Pancreas (tissue), 10 donors: ENCODE measurements around the gene NSUN7. TPM values are rescaled to one million over a fixed set of nuclear protein-coding genes. Genes with fewer than 3 reads are reported as not detected.

ENCODE experiments used
- ATAC-seq, 4 donors: fragments of 200-7000 bp; cut with Tn5 transposase; one replicate each; pipeline versions ENCODE4 v1.8.0 to v1.9.1; 2020; ENCODE audit warnings: mild to moderate bottlenecking in 4 of 4, moderate library complexity in 4 of 4
- DNase-seq, 6 donors: peaks; one replicate each; pipeline ENCODE4 v3.0.0-alpha.2; 2020
- FAIRE-seq: peaks from 2 replicates; lab custom pipeline; 2012; peaks lifted over from hg19 to GRCh38; lab: Jason Lieb, UNC
- H3K27ac ChIP-seq, 4 donors: fragments of 200-600 bp; sonication (generic); 1 replicate in 3 of 4; 2 replicates in 1 of 4; pipeline versions ENCODE4 v1.5.0 to v1.8.0; 2020
- H3K27me3 ChIP-seq, 4 donors: fragments of 200-600 bp; one replicate each; pipeline ENCODE4 v1.8.0; 2021
- H3K36me3 ChIP-seq, 3 donors: fragments of 200-600 bp; sonication (generic) in 1 of 3; one replicate each; pipeline versions ENCODE4 v1.5.0 to v1.8.0; 2020 to 2021
- H3K4me1 ChIP-seq, 3 donors: fragments of 200-600 bp; one replicate each; pipeline ENCODE4 v1.8.0; 2021
- H3K4me3 ChIP-seq, 4 donors: fragments of 200-600 bp; sonication (generic) in 2 of 4; one replicate each; pipeline versions ENCODE4 v1.5.0 to v1.8.0; 2020 to 2021
- H3K9me3 ChIP-seq, 4 donors: fragments of 200-600 bp; one replicate each; pipeline ENCODE4 v1.8.0; 2021
- CTCF ChIP-seq, 4 donors: fragments of 200-600 bp; sonication (generic) in 3 of 4; IDR thresholded peaks; one replicate each; pipeline versions ENCODE4 v1.5.0 to v1.8.0; 2021; ENCODE audit warnings: antibody characterized with exemption in 4 of 4
- WGBS, 2 donors: extraction: QIAGEN DNeasy Blood & Tissue Kit; methylation state at CpG; one replicate each; pipeline ENCODE4 v1.1.7; 2013; 5-methylcytosine and 5-hydroxymethylcytosine counted together
- intact Hi-C, 3 donors: fragments of 100-400 bp; cut with DNase I; formaldehyde crosslinking; loops; one replicate each; pipeline versions ENCODE4 v1.11.1 to v1.14.2; 2022
- polyA plus RNA-seq, 2 donors: library from polyadenylated mRNA; stranded (reverse); fragments of 200-250 nt; gene quantifications; one replicate each; pipeline ENCODE4 v1.2.3, GENCODE V29; 2013
- total RNA-seq, 6 donors: library from RNA; stranded (reverse); fragmentation: NEBNext Ultra II Directional in 4 of 6; extraction: Animal tissue kit (Norgen Biotek cat#: 25700) in 4 of 6; gene quantifications; one replicate each; pipeline versions ENCODE4 v1.2.1 to v1.2.4, GENCODE V29; 2021 to 2023
- donor health status: healthy with polysubstance abuse.
- donor health status: DM: no; HTN: no; CAD: no; lungs with moderate emphysema.
- donor health status: DM: no; HTN: no; CAD: no.
- donor health status: control.
- donor health status: control.
- donor health status: Bipolar disorder and iron deficiency.
- donor health status: DM: yes; HTN: yes; CAD: no.
- donor health status: DM: no; HTN: no; CAD: no.
- donor health status: DM: no; HTN: no; CAD: no.
- donor health status: DM: yes; HTN: yes; CAD: no.

NSUN7 gene
- total and polyA plus RNA-seq, 8 donors, result 4.5 to 10.5 (median 6.3) TPM

GRCh38 chr4:40733752-40734151 lies 16.0 kb upstream of the NSUN7 start:
- no peak for DNase-seq
- FAIRE-seq, result no peak
- no peaks in the 10 kb centered on the region for H3K27me3 ChIP-seq
- ATAC-seq, result no peak
- no peak for TF ChIP-seq CTCF (IDR thresholded peaks at IDR 0.05)
- peaks cover 6 to 11% (median 10%) of the 10 kb centered on the region in 3 donors for H3K4me1 ChIP-seq
- H3K4me3 ChIP-seq, result no peak overlapping the region
- H3K9me3 ChIP-seq, result no peaks in the 10 kb centered on the region
- H3K27ac ChIP-seq, result no peak overlapping the region
- 73 to 82% methylated on average over 7 of the region's 7 CpGs for WGBS, 2 donors
- no peaks in the 10 kb centered on the region for H3K36me3 ChIP-seq
- intact Hi-C loops, result no loop called here

- intact Hi-C loops, result no loop called here
- no peak for TF ChIP-seq CTCF (IDR thresholded peaks at IDR 0.05)
- no peak for DNase-seq
- H3K27ac ChIP-seq, result no peak overlapping the region
- no peaks in the 10 kb centered on the region for H3K9me3 ChIP-seq
- FAIRE-seq, result no peak
- H3K36me3 ChIP-seq, result no peaks in the 10 kb centered on the region
- H3K4me1 ChIP-seq, result peaks cover 6 to 11% (median 10%) of the 10 kb centered on the region in 3 donors
- WGBS, 2 donors, result 75 to 84% methylated on average over 5 of the region's 5 CpGs
- H3K4me3 ChIP-seq, result no peak overlapping the region
- ATAC-seq, result peak in 1 of 4 donors; percentile 13
- no peaks in the 10 kb centered on the region for H3K27me3 ChIP-seq
These were observed 15.3 kb upstream of the NSUN7 start for GRCh38 chr4:40734497-40734896.

- no peaks in the 10 kb centered on the region for H3K9me3 ChIP-seq
- no peak for DNase-seq
- ATAC-seq, result peak in 3 of 4 donors; percentile 62 to 70 (median 62)
- no peak for FAIRE-seq
- H3K27me3 ChIP-seq, result no peaks in the 10 kb centered on the region
- H3K36me3 ChIP-seq, result no peaks in the 10 kb centered on the region
- H3K27ac ChIP-seq, result no peak overlapping the region
- H3K4me3 ChIP-seq, result no peak overlapping the region
- 89 to 91% methylated on average over 1 of the region's 1 CpG for WGBS, 2 donors
- intact Hi-C loops, result loop anchor here in 1 of 3 donors (5.0 kb wide), 1 partner anchor 160 kb away; no protein-coding TSS in a partner anchor
- TF ChIP-seq CTCF (IDR thresholded peaks at IDR 0.05), result no peak
- H3K4me1 ChIP-seq, result peaks cover 1 to 4% (median 3%) of the 10 kb centered on the region in 3 donors
These were observed 12.8 kb upstream of the NSUN7 start for GRCh38 chr4:40736910-40737309.

DNA sequence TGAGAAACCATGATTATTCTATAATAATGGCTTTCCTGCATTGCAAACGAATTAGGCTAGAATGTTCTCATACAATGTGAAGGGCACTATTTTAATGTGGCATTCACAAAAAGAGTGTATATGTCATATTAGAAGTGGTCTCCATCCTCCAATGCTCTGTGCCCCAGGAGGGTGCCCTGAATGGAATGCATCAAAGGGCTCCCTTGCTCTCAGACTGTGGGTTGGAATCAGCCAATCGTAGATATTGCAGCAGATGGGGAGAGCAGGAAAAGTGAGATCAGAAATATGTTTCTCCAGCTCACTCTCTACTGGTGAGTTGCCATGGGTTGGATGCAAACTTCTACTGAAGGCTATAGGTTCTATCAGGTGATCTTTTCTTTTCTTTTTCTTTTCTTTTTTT lies 11.9 kb upstream of the NSUN7 start:
- Histone ChIP-seq H3K27me3 (no peaks in the 10 kb centered on the region), H3K9me3 (no peaks in the 10 kb centered on the region), H3K27ac (no peak overlapping the region), H3K36me3 (no peaks in the 10 kb centered on the region), H3K4me1 (no peaks in the 10 kb centered on the region), H3K4me3 (no peak overlapping the region)
- WGBS, 2 donors, result 48 to 60% methylated on average over 2 of the region's 2 CpGs
- FAIRE-seq (no peak), DNase-seq (no peak), ATAC-seq (no peak)
- no peak for TF ChIP-seq CTCF (IDR thresholded peaks at IDR 0.05)
- intact Hi-C loops, result loop anchor here in 1 of 3 donors (5.0 kb wide), 1 partner anchor 159 kb away; no protein-coding TSS in a partner anchor

DNA sequence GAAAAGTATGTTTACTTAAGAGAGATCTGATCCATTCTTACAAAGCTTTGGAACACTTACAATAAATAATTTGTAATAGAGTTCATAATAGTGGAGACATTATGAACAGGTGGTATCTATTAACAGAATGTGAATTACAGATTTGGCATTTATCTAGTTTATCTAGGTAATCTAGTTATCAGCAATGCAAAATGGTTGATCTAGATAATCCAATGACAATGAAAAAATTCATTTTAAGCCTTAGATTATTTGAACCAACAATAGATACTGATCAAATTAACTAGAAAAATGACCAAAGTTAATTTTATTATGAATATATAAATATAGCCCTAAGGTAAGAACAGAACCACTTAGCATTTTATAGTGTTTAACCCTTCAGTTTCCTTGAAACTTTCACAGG lies 10.4 kb upstream of the NSUN7 start:
- Histone ChIP-seq H3K9me3 (no peaks in the 10 kb centered on the region), H3K27ac (no peak overlapping the region), H3K27me3 (no peaks in the 10 kb centered on the region), H3K4me1 (peaks cover 0 to 3% (median 0%) of the 10 kb centered on the region in 3 donors), H3K4me3 (no peak overlapping the region), H3K36me3 (no peaks in the 10 kb centered on the region)
- intact Hi-C loops, result loop anchor here in 1 of 3 donors (5.0 kb wide), 1 partner anchor 158 kb away; no protein-coding TSS in a partner anchor
- no peak for DNase-seq
- ATAC-seq, result no peak
- FAIRE-seq, result no peak
- no peak for TF ChIP-seq CTCF (IDR thresholded peaks at IDR 0.05)
